VCaP (cell line): ENCODE results near the gene RNF114.

ENCODE experiments used
- H3K27ac ChIP-seq: fragments of 450-650 bp; 2 replicates; pipeline ENCODE4 v1.5.1; 2017
- TF ChIP-seq, protein P1 (sequence below): fragments of 450-650 bp; conservative IDR thresholded peaks from 2 replicates; pipeline ENCODE4 v1.5.1; 2017; ENCODE audit warnings: mild to moderate bottlenecking, moderate library complexity

Gene RNF114

DNA sequence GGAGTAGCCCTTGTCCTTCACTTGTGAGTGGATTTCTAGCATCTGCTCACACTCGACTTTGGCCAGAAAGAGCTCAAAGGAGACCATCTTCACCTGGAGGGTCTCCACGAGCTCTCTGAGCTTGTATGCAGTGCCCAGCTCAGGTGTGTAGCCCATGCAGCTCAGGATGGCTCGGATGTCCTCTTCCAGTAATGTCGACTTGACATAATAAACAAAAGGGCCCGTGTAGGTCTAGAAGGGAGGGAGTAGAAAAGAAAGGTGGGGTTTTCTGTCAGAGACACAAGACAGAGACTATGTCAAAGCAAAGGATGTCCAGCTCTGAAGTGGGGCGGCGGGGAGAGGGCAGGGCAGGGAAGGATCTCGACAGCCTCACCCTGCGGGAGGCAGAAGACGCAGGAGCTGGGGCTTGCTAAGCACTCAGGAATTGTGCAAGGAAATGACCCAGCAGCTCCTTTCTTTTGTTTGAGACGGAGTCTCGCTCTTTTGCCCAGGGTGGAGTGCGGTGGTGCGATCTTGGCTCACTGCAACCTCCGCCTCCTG lies 29.5 kb upstream of the RNF114 start:
- TF ChIP-seq, protein P1, sequence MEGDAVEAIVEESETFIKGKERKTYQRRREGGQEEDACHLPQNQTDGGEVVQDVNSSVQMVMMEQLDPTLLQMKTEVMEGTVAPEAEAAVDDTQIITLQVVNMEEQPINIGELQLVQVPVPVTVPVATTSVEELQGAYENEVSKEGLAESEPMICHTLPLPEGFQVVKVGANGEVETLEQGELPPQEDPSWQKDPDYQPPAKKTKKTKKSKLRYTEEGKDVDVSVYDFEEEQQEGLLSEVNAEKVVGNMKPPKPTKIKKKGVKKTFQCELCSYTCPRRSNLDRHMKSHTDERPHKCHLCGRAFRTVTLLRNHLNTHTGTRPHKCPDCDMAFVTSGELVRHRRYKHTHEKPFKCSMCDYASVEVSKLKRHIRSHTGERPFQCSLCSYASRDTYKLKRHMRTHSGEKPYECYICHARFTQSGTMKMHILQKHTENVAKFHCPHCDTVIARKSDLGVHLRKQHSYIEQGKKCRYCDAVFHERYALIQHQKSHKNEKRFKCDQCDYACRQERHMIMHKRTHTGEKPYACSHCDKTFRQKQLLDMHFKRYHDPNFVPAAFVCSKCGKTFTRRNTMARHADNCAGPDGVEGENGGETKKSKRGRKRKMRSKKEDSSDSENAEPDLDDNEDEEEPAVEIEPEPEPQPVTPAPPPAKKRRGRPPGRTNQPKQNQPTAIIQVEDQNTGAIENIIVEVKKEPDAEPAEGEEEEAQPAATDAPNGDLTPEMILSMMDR, result no peak
- H3K27ac ChIP-seq, result no peak overlapping the region

DNA sequence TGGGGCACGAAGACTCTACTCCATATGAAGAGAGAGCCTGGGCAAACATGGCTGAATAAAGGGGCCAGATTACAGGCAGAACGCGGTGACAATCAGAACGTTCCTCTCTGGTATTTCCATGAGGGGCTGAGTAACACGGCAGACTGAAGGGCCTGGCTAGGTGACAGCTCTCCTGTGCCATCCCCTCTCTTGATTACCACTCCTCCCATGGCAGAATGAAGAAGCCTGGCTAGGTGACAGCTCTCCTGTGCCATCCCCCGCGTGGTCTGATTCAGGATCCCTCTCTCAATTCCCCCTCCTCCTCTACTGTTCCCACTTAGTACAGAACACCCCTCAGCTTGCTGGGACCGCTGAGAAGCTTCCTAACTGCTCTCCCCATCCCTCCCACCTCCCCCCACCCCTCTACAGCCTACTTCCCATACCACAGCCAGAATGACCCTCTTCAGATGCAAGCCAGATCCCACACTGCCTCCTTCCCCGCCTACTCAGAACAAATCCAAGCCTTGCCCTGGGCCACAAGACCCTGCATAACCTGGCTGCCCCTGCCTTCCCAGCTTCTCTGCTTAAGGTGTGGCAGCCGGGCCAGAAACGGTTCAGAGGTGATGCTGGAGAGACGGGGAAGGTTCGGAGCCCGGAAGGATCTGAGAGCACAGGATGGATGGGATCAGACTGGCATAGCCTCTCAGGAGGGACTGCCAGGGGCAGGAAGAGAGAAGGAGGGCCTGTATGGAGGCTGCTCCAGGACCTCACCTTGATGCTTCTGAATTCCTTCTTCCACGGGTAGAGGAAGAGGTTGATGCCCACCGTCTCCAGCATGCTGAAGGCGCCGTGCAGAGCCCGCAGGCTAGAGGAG lies 28.6 kb upstream of the RNF114 start:
- H3K27ac ChIP-seq, result peak overlapping the region; percentile 74
- TF ChIP-seq, protein P1, result no peak

DNA sequence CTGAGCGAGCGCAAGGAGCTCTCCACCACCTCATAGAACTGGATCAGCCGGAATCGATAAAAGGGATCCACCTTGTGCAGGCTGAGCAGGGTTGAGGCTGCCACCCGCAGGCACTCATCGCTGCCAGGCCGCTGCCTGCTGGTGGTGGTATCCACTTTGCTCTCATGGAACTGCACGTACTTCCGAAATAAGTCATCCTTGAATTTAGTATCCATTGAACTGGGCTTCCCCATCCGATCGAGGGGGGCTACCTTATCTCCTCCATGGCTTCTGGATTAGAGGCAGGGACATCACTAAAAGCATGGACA lies 28.0 kb upstream of the RNF114 start:
- TF ChIP-seq, protein P1, result peak; percentile 23; the same call in 1 of the 2 replicates
- peak overlapping the region; percentile 74 for H3K27ac ChIP-seq

DNA sequence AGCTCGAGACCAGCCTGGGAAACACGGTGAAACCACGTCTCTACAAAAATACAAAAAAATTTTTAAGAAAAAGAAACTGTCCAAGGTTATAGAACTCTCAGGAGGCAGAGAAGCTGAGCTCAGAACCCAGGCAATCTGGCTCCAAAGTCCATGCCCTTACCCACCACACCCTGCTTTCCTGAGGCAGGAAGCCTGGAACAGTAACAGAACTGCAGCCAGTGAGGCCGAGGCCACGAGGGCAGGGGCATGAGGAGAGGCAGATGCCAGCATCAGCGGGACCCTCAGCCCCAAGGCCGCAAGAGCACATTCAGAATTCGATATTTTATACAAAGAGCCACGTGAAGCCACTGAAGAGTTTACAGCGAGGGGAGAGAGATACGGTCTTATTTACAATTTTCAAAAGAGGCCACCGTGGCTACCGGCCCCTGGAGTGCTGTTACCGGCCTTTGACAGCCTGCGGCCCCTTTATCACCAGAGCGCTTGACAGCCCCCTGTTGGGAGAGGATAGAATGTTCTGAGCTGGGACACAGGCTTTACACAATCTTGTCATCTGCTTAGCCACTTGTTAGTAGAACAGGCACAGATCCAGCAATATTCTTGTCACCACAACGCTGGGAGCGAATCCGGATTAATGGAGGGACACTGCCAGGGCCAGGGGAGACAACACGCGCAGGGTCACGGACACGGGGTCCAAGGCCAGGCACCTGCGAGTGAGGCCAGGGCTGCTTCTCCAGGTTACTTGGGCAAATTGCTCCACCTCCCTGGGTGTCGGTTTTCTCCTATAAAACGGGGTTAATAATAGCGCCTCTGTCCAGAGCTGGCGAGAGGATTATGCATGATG lies 26.5 kb upstream of the RNF114 start:
- TF ChIP-seq, protein P1, result peak; percentile 44; the same call in 1 of the 2 replicates
- peak overlapping the region; percentile 74; the same call in 1 of the 2 replicates for H3K27ac ChIP-seq

DNA sequence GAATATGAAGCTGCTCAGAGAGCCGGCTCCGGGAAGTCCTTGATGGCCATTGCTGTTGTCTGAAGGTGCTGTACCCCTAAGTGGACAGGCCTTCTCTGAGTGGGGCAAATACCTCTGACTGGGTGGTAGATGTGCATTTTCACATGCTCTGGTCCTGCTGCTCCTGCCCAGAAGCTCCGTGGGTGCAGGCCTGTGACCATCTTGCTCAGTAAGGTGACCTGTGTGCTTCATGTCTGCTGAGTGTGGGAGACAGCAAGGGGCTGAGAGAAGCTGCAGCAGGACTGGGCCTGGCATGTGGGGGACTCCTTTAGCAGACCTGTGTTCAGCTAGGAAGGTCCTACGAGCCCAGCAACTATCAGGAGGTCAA lies 25.9 kb upstream of the RNF114 start:
- TF ChIP-seq, protein P1, result no peak
- H3K27ac ChIP-seq, result peak overlapping the region; percentile 74; the same call in 1 of the 2 replicates

DNA sequence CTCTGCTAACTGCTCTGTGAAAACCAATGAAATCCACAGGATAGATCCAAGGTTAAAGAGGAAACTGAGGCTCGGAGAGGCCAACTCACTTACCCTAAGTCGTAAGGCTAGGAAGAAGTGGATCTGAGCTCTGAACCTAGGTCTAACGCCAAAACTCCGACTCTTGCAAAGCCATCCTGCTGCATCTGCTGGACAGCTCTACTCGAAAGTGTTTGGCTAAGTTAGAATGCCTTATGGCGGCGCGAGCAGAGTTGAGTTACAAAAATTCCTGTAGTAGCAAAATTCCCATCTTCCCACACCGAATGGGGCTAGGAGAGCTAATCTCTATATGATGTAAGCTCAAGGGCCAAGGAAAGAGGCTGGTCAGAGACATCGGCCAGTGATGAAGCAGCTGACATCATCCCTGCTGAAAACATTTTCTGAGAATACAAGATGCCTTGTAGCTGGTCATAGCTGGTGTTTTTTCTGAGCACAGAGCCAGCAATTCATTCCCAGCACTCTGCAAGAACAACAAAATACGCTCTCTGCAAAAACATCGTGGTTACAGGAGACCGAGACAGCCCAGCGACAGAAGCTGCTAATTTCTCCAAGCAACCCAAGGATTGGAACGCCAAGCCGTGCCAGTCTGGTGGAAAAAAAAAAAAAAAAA lies 22.7 kb upstream of the RNF114 start:
- TF ChIP-seq, protein P1, result no peak

More for the DNA sequence above, 22.7 kb upstream of the RNF114 start:
- H3K27ac ChIP-seq, result no peak overlapping the region; the same call in 1 of the 2 replicates
